GM19025 (cell line): ENCODE data around the gene DNER.

Experiments used
- ATAC-seq: cut with Tn5 transposase; IDR thresholded peaks from one replicate; pipeline ENCODE4 v1.9.1; 2021; ENCODE audit warnings: mild to moderate bottlenecking, low read depth, moderate library complexity; ENCODE audit not compliant: unreplicated experiment

Gene DNER

GRCh38 chr2:229572507-229573271 lies 141.7 kb downstream of the DNER start:
- ATAC-seq, result no peak

GRCh38 chr2:229571243-229571642 lies 143.1 kb downstream of the DNER start:
- ATAC-seq, result no peak

- no peak for ATAC-seq
Measured at GRCh38 chr2:229566370-229566769, 148.0 kb downstream of the DNER start.

GRCh38 chr2:229564300-229564907 lies 150.0 kb downstream of the DNER start:
- no peak for ATAC-seq

GRCh38 chr2:229563388-229563787 lies 151.0 kb downstream of the DNER start:
- ATAC-seq, result no peak

- ATAC-seq, result no peak
Measured at GRCh38 chr2:229562472-229563127, 151.8 kb downstream of the DNER start.

GRCh38 chr2:229559986-229560385 lies 154.4 kb downstream of the DNER start:
- no peak for ATAC-seq

- no peak for ATAC-seq
Measured at GRCh38 chr2:229553091-229553490, 161.3 kb downstream of the DNER start.

- ATAC-seq, result no peak
Measured at GRCh38 chr2:229543176-229543873, 171.0 kb downstream of the DNER start.

GRCh38 chr2:229539628-229540027 lies 174.7 kb downstream of the DNER start:
- no peak for ATAC-seq

GRCh38 chr2:229531594-229531993 lies 182.8 kb downstream of the DNER start:
- no peak for ATAC-seq

GRCh38 chr2:229530434-229530833 lies 183.9 kb downstream of the DNER start:
- no peak for ATAC-seq

GRCh38 chr2:229528846-229529245 lies 185.5 kb downstream of the DNER start:
- ATAC-seq, result no peak

GRCh38 chr2:229526951-229527350 lies 187.4 kb downstream of the DNER start:
- ATAC-seq, result no peak

- no peak for ATAC-seq
Measured at GRCh38 chr2:229524799-229525198, 189.6 kb downstream of the DNER start.

GRCh38 chr2:229523663-229524062 lies 190.7 kb downstream of the DNER start:
- no peak for ATAC-seq

GRCh38 chr2:229521576-229521975 lies 192.8 kb downstream of the DNER start:
- ATAC-seq, result no peak

GRCh38 chr2:229520691-229521096 lies 193.7 kb downstream of the DNER start:
- no peak for ATAC-seq

GRCh38 chr2:229519655-229520430 lies 194.5 kb downstream of the DNER start:
- ATAC-seq, result no peak

GRCh38 chr2:229514273-229514895 lies 200.0 kb downstream of the DNER start:
- ATAC-seq, result no peak
